ENCODE measurements around the gene CMYA5. TPM values are rescaled to one million over a fixed set of nuclear protein-coding genes. Genes with fewer than 3 reads are reported as not detected.

The CMYA5 gene
- total and polyA plus RNA-seq, 2 of the 4 experiments (the other 2 are of a cell fraction) = 0.39 to 0.90 TPM

- intact Hi-C loops (cut with micrococcal nuclease) (no loop called here), dilution Hi-C loops (cut with HindIII; ENCODE audit: low sequenced_read_pairs, unreplicated experiment) (no loop called here), in situ Hi-C loops (cut with MboI; ENCODE audit: low sequenced_read_pairs) (no loop called here)
- no peak overlapping the region for H2BK20ac ChIP-seq (ENCODE audit: low read depth, low read length)
- ATAC-seq (ENCODE audit: low read depth) (no peak), DNase-seq (no peak)
- TF ChIP-seq ELK1 (IDR thresholded peaks at IDR 0.05; ENCODE audit: borderline replicate concordance, low read depth, low read length) (no peak), RCOR1 (IDR thresholded peaks at IDR 0.05; ENCODE audit: insufficient replicate concordance, low read length) (no peak), BHLHE40 (IDR thresholded peaks at IDR 0.05; ENCODE audit: low read depth, low read length) (no peak), CHD1 (IDR thresholded peaks at IDR 0.05; ENCODE audit: low read depth, low read length) (no peak), POLR2A (IDR thresholded peaks at IDR 0.05; ENCODE audit: low read depth, low read length) (no peak), RAD21 (IDR thresholded peaks at IDR 0.05; ENCODE audit: low read length) (no peak), MXI1 (IDR thresholded peaks at IDR 0.05; ENCODE audit: borderline replicate concordance, low read depth, low read length) (no peak), USF2 (IDR thresholded peaks at IDR 0.05; ENCODE audit: low read depth, low read length) (no peak), CTCF (conservative IDR thresholded peaks at IDR 0.05; ENCODE audit: low read depth, low read length) (no peak), NFE2L2 (IDR thresholded peaks at IDR 0.05; ENCODE audit: low read depth, low read length) (no peak), CEBPB (IDR thresholded peaks at IDR 0.05; ENCODE audit: low read depth, low read length) (no peak), RFX5 (IDR thresholded peaks at IDR 0.05; ENCODE audit: low read depth, low read length) (no peak), FOS (IDR thresholded peaks at IDR 0.05; ENCODE audit: low read depth, low read length) (no peak), MAZ (IDR thresholded peaks at IDR 0.05; ENCODE audit: borderline replicate concordance, low read depth, low read length) (no peak), MAFK (IDR thresholded peaks at IDR 0.05; ENCODE audit: low read depth, low read length) (no peak), SMC3 (IDR thresholded peaks at IDR 0.05; ENCODE audit: low read depth, low read length) (no peak)
- H2BK15ac ChIP-seq (ENCODE audit: low read depth, low read length) = no peak overlapping the region
- peaks cover 5% of the 10 kb centered on the region; the same call in 1 of the 2 replicates for H3K4me1 ChIP-seq (ENCODE audit: control insufficient read depth, insufficient read depth, low read length)
- H4K20me1 ChIP-seq (ENCODE audit: insufficient read depth, low read length) = peaks cover 3% of the 10 kb centered on the region; the same call in 1 of the 2 replicates
- CTCF ChIA-PET = no interaction called here
- H3K4me3 ChIP-seq (ENCODE audit: insufficient read depth, low read depth, low read length) = no peak overlapping the region
- no peaks in the 10 kb centered on the region for H3K36me3 ChIP-seq (ENCODE audit: control insufficient read depth, insufficient read depth, low read length)
- H3K79me1 ChIP-seq (ENCODE audit: low read depth in 1 of 2, low read length in 2 of 2) = no peaks in the 10 kb centered on the region
- H4K5ac ChIP-seq (ENCODE audit: low read depth, low read length) = no peak overlapping the region
- no peak overlapping the region for H4K91ac ChIP-seq (ENCODE audit: insufficient read depth, low read depth, low read length)
- H2AK5ac ChIP-seq (ENCODE audit: low read depth, low read length) = no peak overlapping the region
- H2BK120ac ChIP-seq (ENCODE audit: low read depth, low read length) = no peak overlapping the region
- peaks cover 3% of the 10 kb centered on the region; the same call in 1 of the 2 replicates for H3K27me3 ChIP-seq (ENCODE audit: control insufficient read depth, insufficient read depth, low read length)
- no peak overlapping the region for H2AFZ ChIP-seq (replicated peaks; ENCODE audit: low read length, poor library complexity)
- no peak overlapping the region for H3K56ac ChIP-seq (ENCODE audit: extremely low read depth, insufficient read depth, low read length)
- H3K9me3 ChIP-seq (ENCODE audit: control insufficient read depth, insufficient read depth, low read length) = no peaks in the 10 kb centered on the region
- no peak overlapping the region for H3K9ac ChIP-seq (ENCODE audit: low read depth, low read length)
- 0 out of 2 replicates have a peak, but pooled peaks cover 2% of the 10 kb centered on the region for H3K9me1 ChIP-seq (ENCODE audit: insufficient read depth, low read length)
- no peak overlapping the region for H2AK9ac ChIP-seq (replicated peaks; ENCODE audit: low read depth, low read length, poor library complexity)
- H3K27ac ChIP-seq (ENCODE audit: insufficient read depth, low read length) = no peak overlapping the region
- H3K14ac ChIP-seq (replicated peaks; ENCODE audit: low read depth, low read length) = no peak overlapping the region
- no peak overlapping the region for H3K23ac ChIP-seq (ENCODE audit: low read depth, low read length)
- no peak overlapping the region for H3K4me2 ChIP-seq (ENCODE audit: low read depth, low read length)
- no peak overlapping the region for H3K18ac ChIP-seq (ENCODE audit: low read depth, low read length)
- no peak overlapping the region for H2BK5ac ChIP-seq (ENCODE audit: low read depth, low read length, poor library complexity, severe bottlenecking)
- POLR2A ChIA-PET (ENCODE audit: unreplicated experiment) = no interaction called here
- BruUV-seq (replicated peaks) = no TSS peak
- H4K8ac ChIP-seq (ENCODE audit: low read depth in 2 of 2, low read length in 2 of 2) = no peak overlapping the region
- no peak overlapping the region for H3K4ac ChIP-seq (ENCODE audit: low read depth, low read length)
Measured at GRCh38 chr5:79841172-79841571, 151.5 kb downstream of the CMYA5 start.
